Hematopoietic multipotent progenitor cell treated with erythropoietin and hydrocortisone succinate and interleukin-3 and kit ligand, for 17 days (in vitro differentiated cells): ENCODE data around the gene HNF1B.

Source experiments
- DNase-seq: peaks from one replicate; pipeline ENCODE4 v3.0.0-alpha.2; 2015; ENCODE audit warnings: low spot score

HNF1B gene

DNA sequence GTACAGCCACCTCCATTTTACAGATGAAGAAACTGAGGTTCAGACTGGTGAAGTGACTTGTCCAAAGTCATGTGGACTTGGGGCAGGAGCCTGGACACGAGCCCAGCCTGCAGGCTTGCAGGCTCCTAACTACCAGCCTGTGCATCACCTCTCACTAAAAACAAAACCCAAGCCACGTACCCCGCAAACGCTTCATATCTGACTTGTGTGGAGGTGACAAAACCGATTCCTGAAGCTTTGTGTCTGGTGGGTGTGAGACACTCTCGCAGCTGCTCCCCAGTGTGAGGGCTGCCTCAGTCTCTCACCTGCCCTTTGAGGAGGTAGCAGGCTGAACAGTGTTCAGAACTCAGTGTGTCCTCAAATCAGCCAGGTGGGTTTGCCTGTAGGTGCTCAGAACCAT is 8.4 kb downstream of the HNF1B start:
- DNase-seq, result no peak

DNA sequence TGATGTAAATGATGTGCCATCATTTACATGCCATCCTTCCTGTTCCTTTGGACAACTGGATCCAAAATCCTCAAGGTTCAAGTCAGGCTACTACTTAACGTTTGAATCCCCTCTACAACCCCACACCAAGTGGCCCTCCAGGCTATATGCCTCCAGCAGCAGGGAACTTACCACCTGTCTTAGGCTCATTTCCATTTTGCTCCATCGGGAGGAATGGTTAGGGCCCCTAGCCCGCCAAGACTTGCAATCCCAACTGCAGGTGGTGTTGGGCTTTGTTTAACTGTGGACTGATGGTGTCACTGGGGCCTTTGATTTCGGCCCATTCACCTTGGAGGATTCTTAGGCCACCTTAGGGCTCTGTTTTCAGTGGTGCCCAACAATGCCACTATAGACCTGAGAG is 9.7 kb downstream of the HNF1B start:
- DNase-seq, result no peak

DNA sequence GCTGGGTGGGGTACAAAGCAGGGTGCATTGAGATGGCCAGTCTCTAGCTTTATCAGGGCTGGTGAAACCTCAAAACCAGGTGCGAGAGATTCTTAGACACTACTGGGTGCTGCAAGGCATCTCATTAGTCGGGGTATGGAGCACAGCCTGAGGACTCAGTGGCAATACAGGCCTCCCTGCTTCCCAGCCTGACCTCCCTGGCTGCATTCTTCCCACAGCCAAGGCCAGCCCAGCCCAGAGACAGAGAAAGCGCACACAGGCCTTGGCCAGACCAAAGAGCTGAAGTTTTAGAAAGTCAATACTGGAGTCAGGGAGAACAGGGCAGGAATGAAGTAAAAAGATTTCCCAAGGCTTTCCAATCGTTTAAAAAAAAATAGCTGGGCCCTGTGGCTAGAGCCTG is 12.5 kb downstream of the HNF1B start:
- no peak for DNase-seq

DNA sequence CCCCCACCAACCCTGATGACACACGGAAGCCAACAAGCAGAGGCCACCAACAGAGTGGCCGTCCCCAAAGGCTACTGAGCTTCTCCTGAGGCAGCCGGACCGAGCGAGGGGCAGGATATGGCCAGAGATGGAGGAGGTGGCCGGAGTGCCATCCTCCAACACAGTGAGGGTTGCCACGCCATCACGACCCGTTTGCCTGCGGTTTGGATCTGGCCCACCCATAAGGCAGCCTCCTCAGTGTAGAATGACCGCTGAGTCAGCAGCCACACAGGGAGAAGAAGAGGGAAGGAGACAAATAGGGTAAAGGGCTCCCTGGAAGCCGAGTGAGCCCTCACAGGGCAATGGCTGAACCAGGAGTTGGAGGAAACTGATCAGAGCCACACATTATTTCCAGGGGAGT is 13.8 kb downstream of the HNF1B start:
- no peak for DNase-seq

DNA sequence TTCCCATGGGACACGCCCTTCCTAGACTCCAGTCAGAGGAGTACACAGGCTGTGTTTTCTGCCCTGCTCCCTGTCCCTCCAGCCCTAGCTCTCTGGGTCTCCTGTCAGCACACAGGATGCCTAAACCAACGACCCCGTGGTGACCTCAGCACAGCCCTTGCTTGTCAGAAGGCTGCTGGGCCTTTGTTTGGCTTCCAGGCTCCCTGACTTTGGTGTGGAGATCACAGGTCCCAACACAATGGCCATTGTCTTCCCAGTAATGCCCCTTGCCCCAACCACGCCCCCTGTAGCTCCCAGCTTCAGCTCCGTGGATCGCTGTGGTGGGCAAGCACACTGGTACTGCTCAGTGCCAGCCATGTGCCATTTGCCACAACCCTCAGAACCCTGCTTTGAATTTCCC is 15.0 kb downstream of the HNF1B start:
- no peak for DNase-seq

DNA sequence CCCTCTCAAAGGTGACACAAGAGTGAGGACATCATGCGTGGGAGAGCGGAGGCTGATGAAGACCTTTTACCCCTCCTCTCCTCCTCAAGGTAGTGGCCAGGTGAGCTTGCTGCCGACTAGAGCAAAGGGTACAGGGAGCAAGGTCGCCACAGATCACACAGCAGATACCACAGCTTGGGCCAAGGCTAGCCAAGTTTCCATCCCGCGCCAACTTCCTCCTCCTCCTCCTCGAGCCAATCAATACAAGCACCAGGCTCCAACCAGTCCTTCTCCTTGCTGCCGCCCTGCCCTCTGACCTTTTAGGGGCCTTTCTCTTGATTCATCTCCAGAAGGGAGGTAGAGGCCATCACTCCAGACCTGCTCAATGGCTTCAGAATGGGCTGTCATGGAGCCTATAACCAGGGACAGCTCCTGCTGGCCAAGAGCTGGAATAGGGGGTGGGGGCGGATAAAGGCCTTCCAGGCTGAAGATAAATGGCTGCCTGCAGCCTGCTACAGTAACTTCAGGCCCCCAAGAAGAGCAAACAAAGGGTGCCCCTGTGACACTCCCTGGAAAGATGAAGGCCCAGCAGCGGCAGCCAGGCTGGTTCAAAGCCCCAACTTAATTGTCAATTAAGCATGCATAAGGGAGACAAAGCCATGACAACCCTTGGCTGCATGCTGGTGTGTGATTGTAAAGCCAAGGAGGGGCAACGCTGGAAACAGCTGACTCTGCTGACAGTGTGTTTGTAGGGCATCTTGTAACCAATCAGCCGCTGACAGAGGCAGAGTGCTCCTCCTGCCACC is 17.8 kb downstream of the HNF1B start:
- no peak for DNase-seq

DNA sequence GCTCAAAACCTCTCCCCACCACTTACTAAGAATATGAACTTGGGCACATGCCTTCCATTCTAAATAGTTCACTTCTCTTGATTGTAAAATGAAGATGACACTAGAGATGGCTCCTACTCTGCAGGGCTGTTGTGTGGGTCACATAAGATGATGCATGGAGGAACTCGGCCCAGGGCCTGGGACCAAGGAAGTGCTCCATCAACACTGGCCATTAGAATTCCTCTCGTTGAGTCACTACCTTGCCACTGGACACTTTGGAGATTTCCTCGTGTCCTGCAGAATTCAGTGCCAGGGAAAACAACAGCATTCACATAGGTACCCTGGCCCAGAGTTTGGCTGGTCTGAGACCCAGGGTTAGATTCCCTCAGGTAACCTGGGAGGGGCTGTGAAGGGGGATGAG is 18.6 kb downstream of the HNF1B start:
- DNase-seq, result no peak

DNA sequence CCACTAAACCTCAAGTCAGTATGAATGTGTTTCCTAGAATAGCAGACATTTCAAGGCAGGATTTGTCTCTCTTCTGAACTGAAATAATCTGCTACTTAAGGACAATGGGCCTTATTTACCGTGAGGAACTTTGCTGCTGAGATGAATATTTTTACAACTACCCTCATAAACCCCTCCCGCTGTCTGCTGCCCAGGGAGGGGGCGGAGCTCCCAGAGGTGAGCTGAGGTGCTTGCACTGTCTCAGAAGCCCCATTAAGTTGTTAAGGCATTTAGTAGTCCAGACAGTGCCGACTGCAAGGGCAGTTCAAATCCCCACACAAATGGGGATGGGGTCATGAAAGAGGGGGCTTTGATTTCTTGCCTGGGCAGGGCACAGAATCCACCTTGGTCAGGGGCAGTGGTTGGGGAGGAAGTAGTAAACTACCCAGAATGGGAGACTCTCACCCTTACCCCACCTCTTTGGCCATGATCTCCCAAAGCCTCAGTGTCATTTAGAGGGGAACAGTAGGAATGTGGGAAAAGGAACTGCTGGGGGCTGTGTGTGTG is 19.2 kb downstream of the HNF1B start:
- DNase-seq, result no peak

DNA sequence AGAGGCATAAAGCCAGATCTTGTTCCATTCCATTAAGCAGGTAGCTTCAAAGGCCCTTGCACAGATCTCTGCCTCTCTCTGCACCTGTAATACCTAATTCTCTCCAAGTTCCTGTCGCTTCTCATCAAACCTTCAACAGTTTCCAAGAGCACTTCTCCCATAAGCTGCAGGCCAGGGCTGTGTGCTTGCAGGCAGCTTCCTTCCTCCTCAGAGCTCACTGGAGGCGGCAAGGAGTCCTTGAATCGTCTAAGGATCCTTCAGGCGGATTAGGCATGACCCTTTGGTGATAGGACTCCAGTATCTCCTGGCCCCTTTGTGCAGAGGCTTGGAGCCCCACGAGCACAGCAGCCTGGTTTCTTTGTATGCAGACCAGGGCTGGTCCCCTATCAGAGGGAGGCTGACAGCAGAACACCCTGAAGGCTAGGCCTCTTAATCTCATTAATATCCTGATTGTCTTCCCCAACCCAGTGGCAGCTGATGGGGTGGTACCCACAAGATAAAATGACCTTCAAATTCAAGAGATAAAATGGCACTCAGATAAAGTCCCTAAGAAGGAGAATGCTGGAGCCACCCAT is 19.8 kb downstream of the HNF1B start:
- peak; percentile 39 for DNase-seq

DNA sequence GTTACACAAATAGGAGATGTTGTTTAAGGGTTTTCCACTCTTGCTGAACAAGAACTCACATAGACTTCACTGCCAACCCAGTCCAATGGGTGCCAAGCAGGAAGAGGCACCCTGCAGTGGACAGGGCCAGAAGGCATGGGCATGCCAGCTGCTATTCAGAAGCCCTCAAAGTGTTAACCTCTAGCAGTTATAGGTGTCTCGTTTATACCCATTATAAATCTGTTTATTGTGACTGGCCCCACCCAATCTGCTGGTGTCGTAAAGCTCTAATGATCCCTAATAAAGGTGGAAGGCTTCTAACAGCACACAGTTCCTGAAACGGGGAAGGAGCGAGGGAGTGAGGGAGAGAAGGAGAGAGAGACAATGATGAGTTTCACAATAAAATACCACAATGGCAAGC is 23.9 kb downstream of the HNF1B start:
- DNase-seq, result no peak

DNA sequence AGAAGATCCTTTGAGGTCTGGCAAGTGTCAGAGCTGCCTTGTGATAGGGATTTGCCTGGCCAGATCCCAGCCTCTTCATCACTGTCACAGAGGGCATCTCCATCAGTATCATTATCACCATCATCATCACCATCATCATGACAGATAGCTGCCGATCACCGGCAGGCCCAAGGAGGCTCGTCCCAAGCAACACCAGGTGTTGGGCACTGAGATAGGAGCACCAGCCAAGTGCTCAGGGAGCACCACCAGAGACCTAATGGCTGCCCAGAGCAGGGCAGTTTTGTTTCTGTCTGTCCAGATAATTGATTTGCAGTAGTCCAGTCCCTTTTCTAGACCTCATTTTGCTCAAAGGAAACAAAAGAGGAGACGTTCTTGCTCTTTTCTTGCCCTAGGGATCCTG is 25.0 kb downstream of the HNF1B start:
- no peak for DNase-seq

DNA sequence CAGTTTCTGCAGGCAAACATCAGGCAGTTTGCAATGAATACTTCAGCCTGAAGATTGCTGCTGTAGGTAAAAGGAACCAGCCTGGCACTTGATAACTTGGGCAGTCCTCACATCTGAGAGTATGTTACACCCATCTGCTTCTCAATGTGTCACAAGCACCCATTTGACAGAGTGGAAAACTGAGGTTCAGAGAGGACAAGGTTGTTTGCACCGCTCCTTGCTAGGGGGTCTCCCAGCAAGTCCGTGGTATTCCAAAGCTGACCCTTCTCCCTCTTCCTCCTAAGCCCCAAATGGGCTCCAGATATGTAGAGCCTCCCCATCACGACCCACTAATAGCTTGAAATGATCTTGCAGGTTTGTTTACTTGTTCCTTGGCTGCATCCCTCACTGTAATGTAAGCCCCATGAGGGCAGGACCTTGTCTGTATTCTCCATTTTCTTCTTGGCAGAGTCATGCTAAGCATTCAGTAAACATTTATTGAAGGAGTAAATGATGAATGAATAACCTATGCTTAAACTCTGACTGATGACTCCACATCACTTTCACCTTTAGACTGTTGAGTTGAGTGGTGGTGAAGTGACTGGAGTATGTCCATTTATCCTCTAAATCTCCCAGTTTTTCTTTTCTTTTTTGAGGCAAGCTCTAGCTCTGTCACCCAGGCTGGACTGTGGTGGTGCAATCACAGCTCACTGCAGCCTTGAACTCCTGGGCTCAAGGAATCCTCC is 26.4 kb downstream of the HNF1B start:
- no peak for DNase-seq

DNA sequence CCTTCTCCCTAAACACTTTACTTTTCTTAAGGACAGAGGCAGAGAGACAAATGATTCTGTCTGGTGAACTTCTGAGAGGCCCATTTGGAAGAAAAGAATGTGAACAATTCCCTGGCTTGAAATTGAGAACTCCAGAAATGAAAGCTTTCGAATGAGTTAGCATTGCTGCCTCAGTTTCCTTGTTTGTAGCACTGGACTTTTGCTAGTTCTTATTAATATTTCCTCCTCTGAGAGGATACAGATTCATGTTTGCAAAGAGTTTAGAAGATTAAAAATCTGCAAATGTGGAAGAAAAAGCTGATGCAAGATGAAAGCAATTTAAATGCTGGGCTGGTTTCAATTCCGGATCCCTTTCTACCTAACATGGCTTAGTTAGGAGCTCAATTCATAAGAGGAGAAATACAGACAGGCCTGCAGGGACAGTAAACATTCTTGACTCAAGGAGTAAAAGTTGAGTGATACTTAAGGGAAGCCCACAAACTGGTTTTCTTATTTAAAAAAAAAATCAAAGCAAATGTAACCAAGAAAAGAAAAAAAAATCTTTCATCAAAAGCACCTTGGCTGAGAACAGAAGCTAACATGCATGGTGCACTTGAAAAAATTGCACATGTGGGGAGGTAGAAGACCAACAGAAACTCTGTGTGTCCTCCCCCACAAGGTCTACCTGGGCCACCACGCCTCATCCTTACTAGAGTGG is 27.1 kb downstream of the HNF1B start:
- DNase-seq, result no peak

DNA sequence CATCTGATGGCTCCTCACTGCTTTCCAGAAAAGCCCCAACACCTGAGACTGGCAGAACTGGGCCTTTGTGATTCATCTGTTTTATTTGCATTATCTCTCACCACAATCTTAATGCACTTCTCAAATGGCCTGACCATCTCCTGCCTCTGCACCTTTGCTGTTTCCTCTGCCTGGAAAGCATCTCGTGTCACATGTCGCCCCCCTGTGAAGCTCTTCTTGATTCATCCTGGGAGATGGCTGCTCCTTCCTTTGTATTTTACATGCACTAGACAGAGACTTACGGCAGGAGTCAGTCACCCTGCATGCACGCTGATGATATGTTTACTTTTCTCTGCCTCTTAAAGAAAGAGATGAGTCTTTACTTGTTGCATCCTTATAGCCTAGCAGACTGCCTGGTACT is 30.0 kb downstream of the HNF1B start:
- DNase-seq, result no peak

DNA sequence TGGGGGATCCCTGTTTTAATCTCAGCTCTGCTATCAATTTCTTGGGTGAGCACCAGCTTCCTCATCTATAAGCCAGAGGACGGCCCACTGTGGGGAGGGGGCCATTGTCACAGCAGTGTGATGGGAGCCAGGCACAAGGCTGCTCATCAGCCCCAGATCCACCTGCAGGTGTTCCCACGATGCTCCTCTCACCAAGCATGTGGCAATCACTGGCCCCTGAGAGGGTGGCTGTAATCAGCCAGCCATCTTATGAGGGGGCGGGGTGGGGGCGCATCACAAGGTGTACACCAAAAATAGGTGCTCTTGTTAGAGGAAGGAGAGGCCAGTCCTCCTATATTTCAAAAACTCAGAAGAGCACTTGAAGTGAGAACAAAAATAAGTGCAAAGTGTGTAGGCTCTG is 31.2 kb downstream of the HNF1B start:
- DNase-seq, result no peak

DNA sequence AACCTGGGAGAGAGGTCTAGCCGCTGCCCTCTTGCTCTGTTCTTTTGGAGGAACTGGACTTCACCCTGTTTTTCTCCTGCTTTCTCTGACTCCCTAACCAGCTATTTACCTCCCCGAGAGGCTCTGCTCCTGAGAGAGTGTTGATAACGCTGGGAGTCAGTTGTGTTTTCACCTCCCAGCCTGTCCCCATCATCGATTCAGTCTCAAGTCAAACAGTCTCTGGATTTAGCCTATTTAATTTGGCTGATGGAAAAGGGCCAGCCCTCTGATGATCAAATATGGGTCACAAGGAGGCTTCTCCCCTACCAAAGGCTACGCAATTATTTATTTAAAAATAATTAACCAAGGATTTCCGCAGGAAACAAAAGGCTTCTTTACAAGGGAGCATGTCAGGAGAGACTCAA is 31.8 kb downstream of the HNF1B start:
- no peak for DNase-seq

DNA sequence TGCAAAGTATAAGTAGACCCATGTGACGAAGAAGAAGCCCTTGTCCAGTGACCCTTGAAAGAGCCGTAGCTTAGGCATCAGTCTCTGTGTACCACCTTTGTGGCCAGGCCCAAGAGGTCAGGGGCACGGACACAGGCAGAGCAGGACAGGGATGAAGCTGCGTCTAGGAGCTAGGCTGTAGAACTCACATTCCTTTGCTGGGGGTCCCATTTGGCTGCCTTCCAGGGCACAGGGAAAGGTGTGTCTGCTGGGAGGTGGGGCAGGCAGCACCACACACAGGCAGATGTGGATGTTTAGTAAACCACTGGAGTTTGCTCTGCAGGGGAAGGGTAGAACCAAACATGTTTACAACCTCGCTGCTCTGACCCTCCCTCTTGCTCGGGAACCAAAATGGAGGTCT is 33.7 kb downstream of the HNF1B start:
- DNase-seq, result no peak

DNA sequence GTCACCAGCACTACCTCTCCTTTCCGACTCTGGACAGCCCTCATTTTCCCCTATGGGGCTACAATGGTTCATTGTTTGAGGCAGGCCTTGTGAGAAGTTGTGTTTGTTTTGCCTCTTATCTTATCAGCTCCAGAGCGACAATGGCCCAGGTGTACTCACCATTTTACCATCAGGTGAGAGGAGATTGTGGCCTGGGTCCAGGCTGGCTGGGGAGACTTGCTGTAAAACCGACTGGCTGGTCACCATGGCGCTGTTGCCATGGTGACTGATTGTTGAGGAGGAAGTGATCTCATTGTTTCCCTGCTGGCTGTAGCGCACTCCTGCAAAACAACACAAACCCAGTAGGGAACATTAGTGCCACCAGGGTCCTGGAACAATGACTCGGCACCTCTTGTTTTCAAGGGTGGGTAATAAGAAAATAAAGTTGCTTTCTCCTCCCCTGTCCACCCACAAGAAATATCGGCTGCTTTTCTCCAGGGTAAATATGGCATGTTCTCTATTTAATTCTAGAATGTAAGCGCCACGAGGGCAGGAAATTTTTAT is 34.4 kb downstream of the HNF1B start:
- no peak for DNase-seq

DNA sequence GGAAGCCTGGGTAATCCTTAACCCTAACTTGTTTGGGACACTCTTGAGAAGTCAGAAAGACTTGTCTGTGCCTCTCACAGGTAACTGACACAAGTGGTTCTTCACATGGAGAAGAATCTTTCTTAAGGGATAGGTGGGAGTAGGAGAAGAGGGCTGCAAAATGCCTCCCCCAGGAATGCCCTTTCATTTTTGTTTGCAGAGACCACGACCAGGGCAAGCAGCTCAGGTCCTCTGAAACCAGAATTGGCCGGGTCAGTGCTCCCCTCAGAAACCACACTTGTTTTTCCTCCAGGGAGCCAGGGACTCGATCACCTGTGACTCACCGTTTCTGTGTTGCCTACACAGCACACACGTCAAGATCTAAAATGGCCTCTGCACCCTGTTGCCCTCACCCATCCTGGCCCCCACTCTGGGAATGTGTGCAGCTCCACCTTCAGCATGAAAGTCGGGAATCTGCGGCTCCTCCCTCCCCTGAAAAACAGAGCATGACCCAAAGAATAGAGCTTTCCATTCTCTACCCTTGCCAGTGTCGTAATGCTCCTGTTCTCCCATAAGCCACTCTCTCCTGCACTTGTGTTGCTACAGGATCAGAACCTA is 36.1 kb downstream of the HNF1B start:
- DNase-seq, result no peak

DNA sequence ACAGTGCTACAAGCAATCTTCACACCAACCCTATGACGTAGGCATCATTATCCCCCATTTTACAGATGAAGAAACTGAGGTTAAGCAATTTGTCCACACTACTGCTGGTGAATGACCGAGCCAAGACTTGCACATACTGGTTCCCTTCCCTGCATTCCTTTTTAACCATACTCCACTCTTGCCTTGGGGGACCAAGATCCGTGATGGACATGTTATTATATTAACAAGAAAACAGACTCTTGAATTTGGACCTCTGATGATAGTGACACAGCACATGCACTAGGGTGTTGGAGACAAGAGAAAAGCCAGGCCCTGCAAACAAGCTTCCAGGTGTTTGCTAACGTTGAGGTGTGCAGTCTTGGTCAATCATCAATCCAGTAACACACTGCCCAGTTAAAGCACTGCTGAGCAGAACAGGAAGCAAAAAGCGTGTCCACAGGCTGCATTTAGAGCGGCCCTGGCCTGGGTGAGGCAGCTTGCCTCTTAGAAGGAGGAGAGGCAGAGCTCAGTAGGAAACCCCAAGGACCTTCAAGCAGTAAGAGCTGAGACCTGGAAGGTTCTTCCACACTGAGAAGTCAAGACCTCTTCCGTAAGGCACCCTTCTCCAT is 36.7 kb downstream of the HNF1B start:
- no peak for DNase-seq

DNA sequence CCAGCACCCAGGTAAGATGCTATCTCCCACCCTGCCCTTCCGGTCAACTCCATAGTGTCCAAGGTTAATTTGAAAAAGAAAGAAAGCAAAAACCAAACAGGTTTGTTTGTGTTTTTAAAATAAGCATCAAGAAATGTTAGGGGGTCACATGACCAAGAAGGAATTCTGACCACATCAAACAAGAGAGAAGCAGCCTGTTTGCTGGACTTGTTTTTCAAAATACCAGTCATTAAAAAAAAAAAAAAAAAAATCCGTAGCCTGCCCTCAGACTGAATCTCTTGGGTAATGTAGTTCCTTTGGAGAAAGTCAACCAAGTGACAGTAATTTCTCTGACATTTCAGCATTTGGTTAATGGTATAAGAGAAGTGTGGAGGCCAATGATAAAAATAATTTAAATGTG is 38.4 kb downstream of the HNF1B start:
- DNase-seq, result no peak
